SHP77 (cell line): ENCODE data around the gene HIPK2.

Source experiments
- DNase-seq, 2 experiments: peaks; one replicate each; lab custom pipeline; 2025; lab: John Stamatoyannopoulos, UW

Gene HIPK2

DNA sequence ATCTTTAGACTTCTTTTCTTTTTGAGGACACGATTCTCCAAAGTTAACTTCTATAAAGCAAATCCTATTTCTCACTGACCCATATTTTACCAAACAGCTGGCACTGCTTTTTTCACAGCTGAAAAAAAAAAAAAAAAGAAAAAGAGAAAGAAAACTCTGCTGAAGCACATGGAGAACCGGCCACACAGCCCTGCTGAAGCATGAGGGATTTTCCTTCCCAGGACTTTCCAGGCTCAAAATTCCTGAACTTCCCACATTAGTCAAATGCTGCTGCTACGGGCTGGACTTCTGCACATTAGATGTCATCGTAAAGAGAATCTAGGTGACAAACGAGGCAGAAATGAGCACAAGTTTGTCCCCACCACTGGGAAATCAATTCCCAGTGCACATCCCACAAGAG is 25.2 kb downstream of the HIPK2 start:
- DNase-seq = no peak

- DNase-seq = no peak
These were observed 25.6 kb downstream of the HIPK2 start for GRCh38 chr7:139752148-139752547.

- DNase-seq = no peak
These were observed 27.2 kb downstream of the HIPK2 start for GRCh38 chr7:139750459-139751095.

- DNase-seq = peak; percentile 88 to 94
These were observed 28.3 kb downstream of the HIPK2 start for GRCh38 chr7:139749545-139749944.

GRCh38 chr7:139748941-139749340 is 28.9 kb downstream of the HIPK2 start:
- DNase-seq = no peak

GRCh38 chr7:139748373-139748765 is 29.4 kb downstream of the HIPK2 start:
- DNase-seq = no peak

GRCh38 chr7:139747662-139748372 is 30.0 kb downstream of the HIPK2 start:
- no peak for DNase-seq

DNA sequence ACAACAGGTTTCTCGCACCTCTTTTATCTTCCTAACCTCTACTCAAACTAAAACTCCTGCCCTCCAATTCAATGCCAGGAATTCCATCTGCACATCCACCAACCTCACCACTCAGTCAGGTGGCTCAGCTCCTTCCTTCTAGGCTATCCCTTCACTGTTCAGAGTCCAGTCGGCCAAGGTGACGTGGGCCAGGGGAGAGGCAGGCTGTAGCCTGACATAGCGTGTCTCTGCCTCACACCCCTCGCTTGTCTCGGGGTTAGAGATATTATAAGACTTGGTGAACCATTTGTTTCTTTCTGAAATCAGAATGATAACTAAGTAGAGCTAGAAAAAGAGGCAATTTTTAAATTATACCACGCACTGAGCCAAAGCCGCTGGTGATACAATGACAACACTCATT is 31.1 kb downstream of the HIPK2 start:
- DNase-seq = no peak

DNA sequence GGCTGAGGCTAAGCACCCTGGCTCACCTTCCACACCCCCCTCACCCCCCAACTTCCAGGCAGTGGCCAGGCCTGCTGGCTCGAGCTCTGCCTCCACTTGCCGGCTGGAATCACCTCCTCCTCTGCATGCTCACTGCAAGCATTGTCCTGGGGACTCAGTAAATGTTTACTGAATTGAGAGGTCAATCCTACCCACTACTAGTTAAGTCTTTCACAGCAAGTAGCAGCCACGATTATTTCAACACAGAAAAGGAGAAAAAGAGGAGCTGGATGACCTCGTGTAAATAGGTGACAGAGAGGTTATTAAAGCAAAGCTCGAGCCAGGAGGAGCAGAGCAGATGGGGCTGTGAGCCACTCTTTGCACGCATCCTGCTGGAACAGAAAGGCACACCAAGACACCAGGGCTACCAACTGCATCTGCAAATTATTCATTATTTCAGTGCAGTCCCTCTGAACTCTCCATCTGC is 32.1 kb downstream of the HIPK2 start:
- DNase-seq = peak; percentile 49 to 60

DNA sequence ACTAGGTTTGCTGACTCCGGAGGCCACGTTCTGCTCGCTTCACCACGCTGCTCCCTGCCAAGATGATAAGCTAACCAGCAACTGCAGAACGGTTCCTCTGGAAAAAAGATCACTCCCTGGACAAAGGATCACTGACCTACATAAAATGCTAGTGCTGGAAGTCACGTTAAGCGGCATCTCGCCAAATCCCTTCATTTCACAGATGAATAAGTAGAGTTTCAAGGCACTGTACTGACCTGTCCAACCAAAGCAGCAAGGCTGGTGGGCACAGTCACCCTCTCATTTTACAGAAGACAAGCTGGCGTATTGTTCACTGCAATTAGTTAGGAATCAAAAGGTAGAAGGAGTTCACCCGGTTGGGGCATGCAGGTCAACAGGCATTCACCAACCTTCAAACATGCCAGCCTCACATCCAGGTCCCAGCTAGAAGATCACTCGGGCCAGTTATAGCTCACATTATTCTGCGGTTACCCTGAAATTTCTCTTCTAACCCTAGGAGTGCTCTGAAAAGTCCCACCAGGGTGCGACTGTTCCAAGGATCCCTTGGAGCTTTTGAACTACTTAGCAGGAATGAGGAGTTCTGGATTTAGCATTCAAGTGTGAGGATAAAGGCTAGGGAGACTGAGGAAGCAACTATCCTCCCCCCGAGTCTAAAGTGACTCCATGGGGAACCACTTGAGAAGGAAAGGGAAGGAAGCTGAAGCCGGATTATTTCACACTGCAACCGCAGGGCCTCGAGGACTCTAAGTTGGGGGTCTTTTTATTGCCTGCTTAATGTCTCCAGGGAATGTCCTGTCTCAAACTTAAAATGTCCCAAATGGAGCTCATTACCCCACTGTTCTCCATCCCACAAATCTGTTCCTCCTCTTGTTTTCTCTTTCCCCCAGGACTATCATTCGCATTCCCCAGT is 32.8 kb downstream of the HIPK2 start:
- DNase-seq = no peak

DNA sequence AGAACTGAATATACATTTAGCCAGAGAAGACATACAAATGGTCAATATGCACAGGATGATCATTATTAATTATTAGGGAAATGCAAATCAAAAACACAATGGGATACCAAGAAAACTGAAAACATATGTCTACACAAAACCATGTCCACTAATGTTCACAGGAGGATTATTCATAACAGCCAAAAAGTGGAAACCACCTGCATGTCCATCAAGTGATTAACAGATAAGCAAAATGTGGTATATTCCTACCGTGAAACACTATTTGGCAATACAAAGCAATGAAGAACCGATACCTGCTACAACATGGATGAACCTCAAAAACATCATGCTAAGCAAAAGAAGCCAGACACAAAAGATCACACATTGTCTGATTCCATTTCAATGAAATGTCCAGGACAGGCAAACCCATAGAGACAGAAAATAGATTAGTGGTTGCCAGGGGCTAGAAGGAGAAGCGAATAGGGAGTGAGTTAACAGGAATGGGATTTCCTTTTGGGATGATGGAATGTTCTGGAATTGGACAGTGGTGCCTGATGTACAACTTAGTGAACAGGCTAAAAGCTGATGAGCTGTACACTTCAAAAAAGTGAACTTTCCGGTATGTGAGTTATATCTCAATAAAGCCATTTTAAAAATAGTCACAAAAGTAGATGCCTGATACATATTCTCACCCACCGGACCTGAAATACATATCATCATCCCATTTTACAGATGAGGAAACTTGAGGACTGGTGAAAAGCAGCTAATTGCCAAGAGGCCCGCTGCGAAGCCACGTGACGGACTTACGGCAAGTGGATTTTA is 33.6 kb downstream of the HIPK2 start:
- no peak for DNase-seq

GRCh38 chr7:139743267-139743966 is 34.4 kb downstream of the HIPK2 start:
- DNase-seq = no peak

DNA sequence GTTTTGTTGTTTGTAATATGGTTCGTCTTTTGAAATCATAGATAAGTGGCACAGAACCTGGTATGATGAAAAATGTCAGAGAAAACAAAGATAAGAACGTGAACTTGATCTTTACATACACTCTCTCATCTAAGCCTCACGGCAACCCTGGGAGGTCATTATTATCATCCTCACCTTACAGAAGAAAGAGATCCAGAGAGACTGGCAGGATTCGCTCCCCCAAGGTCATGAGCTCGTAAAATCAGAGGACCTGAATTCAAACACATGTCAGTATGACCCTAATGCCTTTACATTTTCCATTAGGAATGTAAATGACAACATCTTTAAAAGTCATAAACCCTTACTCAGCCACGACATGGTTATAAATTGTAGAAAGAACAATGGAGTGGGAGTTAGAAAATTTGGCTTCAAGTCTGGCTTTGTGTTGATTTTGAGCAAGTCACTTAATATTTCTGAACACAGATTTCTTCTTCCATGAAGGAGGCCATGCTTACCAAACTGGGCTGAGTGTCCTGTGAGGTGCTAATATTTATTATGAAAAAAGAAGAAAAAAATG is 35.9 kb downstream of the HIPK2 start:
- DNase-seq = no peak

DNA sequence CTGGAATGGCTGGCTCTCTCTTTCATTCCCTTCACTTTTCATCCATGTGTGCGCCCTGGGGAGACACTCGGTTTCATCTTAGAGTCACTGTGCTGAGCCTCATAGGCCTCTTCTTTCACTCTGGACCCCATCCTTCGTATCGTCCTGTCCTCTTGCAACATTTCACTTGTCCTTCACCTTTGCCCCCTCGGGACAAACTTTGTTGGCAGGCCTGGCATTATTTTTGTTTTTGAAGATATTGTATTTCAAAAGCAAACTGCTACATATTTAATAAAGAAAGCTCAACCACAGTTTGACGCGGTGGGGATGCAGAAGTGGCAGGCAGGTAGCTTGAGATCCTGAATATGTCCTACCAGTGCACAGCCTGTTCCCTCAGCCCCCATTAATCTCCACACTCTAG is 36.6 kb downstream of the HIPK2 start:
- DNase-seq = no peak

- peak; percentile 57 to 63 for DNase-seq
These were observed 37.8 kb downstream of the HIPK2 start for GRCh38 chr7:139739863-139740597.

DNA sequence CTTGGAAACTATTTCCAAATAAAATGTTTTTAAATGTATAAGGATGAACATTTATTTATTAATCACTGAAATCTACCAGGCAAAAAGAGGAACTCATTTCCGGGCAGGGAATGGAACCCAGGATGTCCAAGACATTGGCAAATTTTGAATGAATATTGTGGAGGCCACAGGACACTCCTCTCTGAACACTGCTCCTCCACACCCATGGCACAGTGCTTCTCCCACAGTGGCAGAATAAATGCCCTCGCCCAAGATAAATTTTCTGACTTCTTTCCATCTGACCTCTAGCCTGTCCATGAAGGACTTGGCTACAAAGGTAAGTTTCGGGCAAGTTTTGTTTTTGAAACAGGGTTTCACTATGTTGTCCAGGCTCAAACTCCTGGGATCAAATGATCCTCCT is 39.0 kb downstream of the HIPK2 start:
- DNase-seq = no peak

GRCh38 chr7:139738101-139738489 is 39.7 kb downstream of the HIPK2 start:
- DNase-seq = no peak

GRCh38 chr7:139737221-139738100 is 40.3 kb downstream of the HIPK2 start:
- no peak for DNase-seq

- no peak for DNase-seq
These were observed 41.7 kb downstream of the HIPK2 start for GRCh38 chr7:139735912-139736595.
